ENCODE measurements around the gene RNF43.

The RNF43 gene

GRCh38 chr17:58381124-58382035, 36.0 kb downstream of the RNF43 start:
- no peak for DNase-seq

DNA sequence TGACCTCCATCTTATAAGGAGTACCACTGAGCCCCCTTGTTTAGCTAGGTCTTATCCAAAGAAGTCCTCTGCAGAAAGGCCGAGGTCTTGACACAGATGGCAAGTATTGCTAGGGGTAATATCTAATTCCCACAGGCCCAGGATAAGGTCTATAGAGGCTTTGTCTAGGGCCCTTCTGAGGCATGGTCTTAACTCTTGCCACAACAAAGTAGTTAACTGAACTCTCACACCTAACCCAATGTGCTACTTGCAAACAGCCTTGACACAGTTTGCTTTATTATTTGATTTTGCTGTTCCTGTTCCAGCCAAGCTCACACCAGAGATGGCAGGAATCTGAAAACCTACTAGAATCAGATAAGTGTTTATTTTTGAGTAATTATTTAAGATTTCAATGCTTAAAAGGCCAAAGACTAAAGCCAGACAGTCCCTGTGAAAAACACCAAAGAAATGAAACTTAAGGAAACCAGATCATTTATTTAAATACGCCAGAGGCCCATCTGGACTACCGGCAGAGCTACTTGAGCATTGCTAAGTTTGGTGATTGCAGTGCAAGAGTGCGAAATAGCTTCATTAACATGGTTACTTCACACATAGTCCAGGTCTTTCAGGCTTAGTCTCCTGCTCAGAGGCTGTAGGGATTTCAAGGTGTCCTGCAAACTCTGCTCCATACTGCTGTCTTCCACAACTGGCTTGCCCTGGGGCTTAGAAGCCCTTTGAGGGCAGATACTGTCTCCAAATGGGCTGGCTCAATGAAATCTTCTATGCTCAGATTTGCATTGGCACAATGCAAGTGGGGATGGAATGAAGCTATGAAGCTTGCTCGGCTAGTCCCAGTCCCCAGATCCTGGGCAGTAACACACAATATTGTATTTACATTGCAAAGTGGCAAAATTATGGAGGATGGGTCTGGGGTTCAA, 36.9 kb downstream of the RNF43 start:
- DNase-seq: no peak

DNA sequence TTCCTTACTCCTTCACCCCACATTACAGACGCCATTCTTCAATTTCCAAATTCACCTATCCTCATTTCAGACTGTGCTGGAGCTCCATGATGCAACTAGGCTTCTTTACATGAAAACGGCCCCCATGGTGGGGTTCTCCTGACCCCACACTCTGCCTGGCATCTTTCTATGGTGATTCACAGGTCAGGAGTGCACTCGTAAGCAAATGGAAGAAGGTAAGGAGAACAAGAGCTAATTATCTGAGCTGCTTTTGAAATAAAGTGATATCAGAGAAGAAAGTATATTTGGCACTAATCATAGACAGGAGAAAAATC, 37.9 kb downstream of the RNF43 start:
- DNase-seq: no peak

DNA sequence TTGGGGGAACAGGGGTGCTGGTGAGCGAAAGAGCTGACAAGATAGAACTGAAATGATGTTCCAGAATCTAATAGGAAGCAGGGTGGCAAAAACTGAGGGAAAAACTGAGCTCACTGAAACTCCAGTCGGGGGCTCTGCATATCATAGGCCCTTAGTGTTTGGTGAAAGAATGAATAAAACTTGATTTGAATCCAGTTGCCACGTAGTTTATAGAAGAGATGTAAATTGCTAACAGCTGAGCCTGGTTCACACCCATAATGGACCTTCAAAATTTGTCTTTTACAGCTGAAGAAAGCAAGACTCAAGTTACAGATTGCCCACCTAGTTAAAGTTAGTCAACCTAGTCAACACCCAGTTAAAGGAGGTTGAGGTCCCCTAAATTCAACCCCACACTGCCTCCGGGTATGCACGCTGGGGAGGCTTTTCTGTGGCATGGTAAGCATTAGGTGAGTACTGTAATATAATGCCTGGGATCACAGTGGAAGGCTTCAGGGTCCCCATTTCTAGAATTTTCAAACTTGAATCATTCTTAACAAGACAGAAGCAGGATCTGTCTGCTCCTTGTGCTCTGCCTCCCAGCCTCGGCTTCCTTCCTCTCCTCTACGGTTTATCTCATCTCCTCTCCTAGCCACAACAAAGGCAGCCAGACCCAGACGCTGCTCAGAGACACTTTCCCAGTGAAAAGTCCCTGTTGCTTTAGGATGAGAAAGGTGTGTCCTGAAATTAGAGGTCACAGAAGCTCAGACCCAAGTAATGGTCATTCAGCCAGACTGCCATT, 38.4 kb downstream of the RNF43 start:
- no peak for DNase-seq

DNA sequence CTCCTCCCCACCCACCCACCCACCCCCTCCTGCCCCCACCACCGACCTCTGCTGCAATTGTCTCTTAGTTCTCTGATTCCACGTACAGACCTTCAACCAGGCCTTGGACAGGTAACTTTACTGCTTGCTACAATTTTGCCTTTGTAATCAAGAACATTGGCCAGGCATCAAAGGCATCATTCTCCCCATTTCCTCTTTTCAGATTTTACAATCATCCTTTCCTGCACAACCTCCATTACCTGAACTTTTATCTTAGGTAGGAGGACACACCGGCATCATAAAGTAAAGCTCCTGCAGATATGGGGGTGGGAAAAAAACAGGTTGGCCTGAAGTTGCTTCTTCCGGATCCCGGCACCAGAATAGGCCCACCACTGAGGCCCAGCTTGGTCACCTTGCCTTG, 39.7 kb downstream of the RNF43 start:
- DNase-seq: no peak

- DNase-seq: peak; percentile 52 to 54
These were observed 40.2 kb downstream of the RNF43 start for GRCh38 chr17:58377093-58377601.

DNA sequence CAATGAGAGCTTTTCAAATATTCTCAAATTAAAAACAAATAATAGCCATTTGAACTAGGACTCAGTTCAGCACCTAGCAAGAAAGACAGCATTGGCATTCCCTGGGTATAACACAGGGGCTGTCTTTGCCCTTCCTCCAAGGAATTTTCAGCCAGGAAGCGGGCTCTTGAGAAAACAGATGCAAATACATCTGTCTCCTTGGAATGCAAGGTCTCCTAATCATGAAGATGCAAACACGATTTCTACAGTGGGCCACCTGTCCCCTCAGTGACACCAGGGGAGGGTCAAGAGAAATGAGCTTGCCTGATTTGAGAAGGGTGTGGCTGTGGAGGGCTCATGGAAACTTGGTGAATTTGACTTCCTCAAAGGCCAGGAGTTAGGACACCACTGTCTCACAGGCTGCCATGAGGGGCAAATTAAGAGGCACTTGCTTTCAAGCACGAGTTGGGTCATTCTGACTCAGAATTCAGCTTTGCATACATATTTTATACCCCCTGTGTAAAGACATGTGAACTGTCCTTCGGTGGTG, 40.8 kb downstream of the RNF43 start:
- DNase-seq: peak; percentile 70 to 80

- DNase-seq: peak; percentile 14 to 15
These were observed 41.5 kb downstream of the RNF43 start for GRCh38 chr17:58375811-58376210.

DNA sequence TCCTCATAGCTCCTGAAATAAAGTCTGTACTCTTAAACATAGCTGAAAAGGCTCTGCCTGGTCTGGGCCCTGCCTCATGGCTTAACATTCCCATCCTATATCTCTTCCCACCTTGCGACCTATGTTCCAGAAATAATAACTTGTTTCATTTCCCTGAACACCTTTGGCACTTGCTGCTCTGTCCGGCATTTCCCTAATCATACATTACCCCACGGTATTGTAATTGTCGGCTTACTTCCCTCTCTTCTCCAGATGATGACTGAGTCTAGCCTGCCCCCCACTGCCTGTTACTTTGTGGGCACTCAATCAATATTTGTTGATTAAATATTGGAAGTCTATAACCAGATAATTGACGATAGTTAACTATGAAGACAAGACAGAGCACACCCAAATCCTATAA, 42.1 kb downstream of the RNF43 start:
- DNase-seq: peak; percentile 15 to 28

DNA sequence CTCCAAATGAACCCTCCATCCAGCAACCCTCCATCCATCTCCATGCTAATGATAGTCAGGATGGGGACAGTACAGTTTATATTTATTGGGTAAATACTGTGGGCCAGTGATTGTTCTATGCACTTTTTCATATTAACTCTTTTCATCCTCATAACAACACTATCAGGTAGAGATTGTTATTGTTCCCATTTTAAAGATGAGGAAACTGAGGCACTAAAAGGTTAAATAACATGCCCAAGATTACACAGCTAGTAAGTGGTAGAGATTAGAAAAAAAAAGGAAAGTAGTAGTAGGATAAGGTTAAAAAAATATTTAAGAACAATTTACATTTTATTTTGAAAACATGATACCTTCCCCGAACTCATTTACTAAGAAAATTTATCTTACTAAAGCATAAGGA, 43.4 kb downstream of the RNF43 start:
- no peak for DNase-seq

DNA sequence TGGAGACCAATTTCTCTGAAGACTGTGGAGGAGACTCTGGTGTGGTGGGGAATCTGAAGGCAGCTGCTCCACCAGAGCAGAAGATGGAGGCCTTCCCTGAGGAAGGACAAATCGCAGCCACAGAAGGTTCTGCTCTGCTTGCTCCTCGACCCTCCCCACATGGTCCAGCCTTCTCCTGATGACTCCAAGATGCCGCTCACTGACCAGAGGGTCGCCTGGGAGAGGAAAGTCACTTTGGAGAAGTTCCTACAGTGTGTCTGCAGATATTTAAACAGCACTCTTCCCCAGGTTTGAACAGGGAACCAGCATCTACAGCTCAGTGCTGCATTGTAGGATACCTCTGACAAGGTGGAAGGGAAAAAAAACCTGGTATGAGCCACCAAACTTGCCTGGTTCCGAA, 44.3 kb downstream of the RNF43 start:
- no peak for DNase-seq

DNA sequence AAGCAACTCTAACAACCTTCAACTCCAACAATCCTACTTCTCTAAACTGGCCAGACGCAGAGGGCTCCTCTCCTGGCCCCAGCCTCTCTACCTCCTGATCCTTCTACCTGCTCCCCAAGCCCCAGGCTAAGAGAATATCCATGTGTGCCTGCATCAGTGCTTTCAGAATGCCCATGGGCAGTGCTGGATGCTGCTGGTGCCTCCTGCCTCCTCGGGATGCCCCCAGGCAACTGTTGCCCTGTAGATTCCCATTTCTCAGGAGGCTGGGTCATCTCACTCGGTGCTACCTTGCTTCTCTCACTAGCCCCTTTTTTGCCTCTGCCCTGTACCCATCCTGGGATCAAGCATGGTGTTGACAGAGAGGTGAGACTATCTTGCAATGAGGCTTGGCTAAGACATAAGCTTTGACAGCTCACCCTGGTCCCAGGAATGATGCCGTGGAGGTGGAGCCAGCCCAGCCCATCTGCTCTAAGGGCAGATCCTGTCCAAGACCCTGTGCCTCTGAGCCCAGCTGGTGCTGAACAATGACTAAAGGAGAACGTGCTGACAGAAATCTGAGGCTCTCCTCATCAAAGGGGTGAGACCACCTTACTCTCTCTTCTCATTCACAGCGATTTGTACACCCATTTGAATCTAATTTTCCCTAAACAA, 45.9 kb downstream of the RNF43 start:
- DNase-seq: no peak

DNA sequence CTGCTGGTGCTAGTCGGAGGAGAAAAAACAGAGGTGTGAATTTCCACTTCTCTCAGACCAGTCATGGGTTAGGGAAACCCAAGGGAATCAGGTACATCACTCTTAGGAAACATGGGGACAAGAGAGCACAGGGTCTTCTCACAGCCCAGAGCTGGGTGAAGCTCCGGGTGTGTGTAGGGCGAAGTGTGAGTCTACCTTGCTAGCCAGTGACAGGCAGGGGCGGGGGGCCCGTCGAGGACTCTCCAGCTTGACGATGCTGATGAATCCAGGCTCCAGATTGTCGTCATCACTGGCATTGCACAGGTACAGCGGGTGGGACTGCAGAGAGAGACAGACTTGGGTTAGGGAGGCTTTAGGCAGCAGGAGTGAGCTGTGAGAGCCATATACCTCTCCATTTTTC, 46.6 kb downstream of the RNF43 start:
- DNase-seq: no peak

GRCh38 chr17:58370309-58370708, 47.0 kb downstream of the RNF43 start:
- DNase-seq: no peak

DNA sequence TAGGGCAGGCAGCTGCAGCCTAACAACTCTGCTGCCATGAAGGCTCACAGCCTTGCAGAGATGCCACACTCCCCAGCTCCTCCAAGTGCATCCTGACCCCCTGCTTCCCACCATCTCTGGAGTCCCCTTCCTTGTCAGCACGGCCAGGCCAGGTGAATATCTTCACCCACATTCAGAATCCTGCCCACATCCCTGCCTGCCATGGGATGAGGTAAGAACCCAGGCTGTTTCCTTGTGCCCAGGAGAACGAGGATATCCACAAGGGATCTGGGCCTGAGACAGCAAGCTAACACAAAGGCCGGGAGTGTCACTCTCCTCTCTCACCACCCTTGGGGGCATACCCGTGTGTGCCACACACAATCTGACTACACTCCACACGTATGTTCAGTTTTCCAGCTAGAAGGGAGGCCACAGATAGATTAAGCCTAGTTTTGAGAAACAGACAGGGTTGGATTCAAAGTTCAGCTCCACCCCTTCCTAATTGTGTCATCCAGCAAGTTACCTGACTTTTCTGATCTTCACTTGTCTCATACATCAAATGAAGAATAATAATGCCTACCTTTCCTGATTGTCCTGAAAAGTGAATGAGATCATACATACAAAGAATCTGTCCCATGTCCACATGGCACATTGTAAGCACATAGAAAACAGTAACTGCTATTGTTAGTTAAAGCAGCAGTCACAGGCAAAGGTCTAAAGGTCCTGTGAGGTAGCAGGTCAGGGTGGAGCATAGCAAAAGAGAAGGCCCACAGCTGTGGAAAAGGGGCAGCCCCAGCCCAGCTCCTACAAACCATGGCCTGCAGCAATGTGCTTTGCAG, 47.9 kb downstream of the RNF43 start:
- DNase-seq: no peak

DNA sequence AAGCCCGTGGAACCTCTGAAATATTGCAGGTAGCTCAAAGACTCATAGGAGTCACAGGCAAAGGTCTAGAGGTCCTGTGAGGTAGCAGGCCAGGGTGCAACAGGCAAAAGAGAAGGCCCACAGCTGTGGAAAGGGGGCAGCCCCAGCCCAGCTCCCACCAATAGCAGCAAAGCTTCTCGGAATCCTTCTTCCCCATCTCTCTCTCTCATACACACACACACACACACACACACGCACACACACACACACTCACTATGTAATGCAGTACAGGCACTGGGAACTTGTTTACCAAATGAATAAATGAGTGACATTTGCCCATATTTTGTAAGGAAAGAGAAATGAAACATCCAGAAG, 48.5 kb downstream of the RNF43 start:
- peak in 1 of 2 donors; percentile 10 for DNase-seq

Measured in inflammatory macrophage (primary cell).